ENCODE measurements around the gene SMIM12. TPM values are rescaled to one million over a fixed set of nuclear protein-coding genes. Genes with fewer than 3 reads are reported as not detected.

The SMIM12 gene
- total RNA-seq, 6 donors from 2014 or later = 6.3 to 46.6 (median 30.9) TPM

DNA sequence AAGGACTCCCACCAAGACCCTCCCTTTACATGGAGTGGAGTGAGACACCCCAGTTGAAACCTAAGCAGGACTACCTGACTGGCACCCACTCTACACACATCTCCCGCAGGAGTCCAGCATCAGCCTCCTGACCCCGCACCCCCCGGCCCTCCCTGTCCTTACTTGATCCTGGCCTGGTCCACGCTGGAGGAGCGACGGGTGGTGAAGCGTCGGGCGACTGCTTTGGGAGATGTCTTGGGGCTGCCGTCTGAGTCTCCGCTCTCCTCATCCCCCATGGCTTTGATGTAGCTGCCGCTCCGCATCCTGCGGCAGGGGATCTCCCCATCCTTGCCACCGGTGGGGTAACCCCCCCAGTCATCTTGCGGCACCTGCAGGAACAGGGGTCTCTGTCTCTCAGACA, 40.4 kb upstream of the SMIM12 start:
- Histone ChIP-seq H3K36me3 (no peaks in the 10 kb centered on the region), H3K27ac (no peak overlapping the region), H3K27me3 (no peaks in the 10 kb centered on the region), H3K9me3 (no peaks in the 10 kb centered on the region), H3K4me1 (no peaks in the 10 kb centered on the region), H3K4me3 (no peak overlapping the region)
- ATAC-seq (ENCODE audit: low FRiP score in 2 of 2) (no peak), DNase-seq (peak in 1 of 2 donors; percentile 63)
- WGBS, 2 donors = 91 to 93% methylated on average over 10 to 16 of the region's 16 CpGs
- TF ChIP-seq EP300 (IDR thresholded peaks at IDR 0.05) = no peak
- TF ChIP-seq, protein P1, sequence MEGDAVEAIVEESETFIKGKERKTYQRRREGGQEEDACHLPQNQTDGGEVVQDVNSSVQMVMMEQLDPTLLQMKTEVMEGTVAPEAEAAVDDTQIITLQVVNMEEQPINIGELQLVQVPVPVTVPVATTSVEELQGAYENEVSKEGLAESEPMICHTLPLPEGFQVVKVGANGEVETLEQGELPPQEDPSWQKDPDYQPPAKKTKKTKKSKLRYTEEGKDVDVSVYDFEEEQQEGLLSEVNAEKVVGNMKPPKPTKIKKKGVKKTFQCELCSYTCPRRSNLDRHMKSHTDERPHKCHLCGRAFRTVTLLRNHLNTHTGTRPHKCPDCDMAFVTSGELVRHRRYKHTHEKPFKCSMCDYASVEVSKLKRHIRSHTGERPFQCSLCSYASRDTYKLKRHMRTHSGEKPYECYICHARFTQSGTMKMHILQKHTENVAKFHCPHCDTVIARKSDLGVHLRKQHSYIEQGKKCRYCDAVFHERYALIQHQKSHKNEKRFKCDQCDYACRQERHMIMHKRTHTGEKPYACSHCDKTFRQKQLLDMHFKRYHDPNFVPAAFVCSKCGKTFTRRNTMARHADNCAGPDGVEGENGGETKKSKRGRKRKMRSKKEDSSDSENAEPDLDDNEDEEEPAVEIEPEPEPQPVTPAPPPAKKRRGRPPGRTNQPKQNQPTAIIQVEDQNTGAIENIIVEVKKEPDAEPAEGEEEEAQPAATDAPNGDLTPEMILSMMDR (IDR thresholded peaks at IDR 0.05) = no peak
- no peak for TF ChIP-seq POLR2A (IDR thresholded peaks at IDR 0.05)
- TF ChIP-seq POLR2AphosphoS5 (IDR thresholded peaks at IDR 0.05) = no peak

DNA sequence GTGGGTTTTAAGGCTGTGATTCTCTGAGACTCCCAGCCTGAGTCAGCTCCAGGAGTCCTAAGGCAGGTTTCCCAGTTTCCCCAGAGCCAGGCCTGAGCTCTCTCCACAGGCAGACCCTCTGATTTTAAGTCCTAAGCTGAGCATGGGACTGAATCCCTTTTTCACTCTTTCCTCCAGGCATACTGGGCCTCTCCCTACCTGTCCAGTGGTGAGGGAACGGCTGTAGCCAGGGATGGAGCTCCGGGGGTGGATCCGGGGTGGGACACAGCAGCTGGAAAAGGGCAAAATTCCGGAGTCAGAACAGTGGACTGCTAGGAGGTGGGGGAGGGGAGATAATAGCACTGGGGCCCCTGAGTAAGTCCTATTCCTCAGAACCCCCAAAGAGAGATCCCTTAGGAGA, 39.9 kb upstream of the SMIM12 start:
- no peak overlapping the region for H3K27ac ChIP-seq
- 90 to 91% methylated on average over 4 of the region's 4 CpGs for WGBS, 2 donors
- no peak overlapping the region for H3K4me3 ChIP-seq
- H3K27me3 ChIP-seq = no peaks in the 10 kb centered on the region
- TF ChIP-seq, protein P1 (IDR thresholded peaks at IDR 0.05) = no peak
- no peak for TF ChIP-seq POLR2A (IDR thresholded peaks at IDR 0.05)
- no peaks in the 10 kb centered on the region for H3K9me3 ChIP-seq
- no peaks in the 10 kb centered on the region for H3K36me3 ChIP-seq
- DNase-seq = no peak
- ATAC-seq (ENCODE audit: low FRiP score in 2 of 2) = no peak
- no peaks in the 10 kb centered on the region for H3K4me1 ChIP-seq

DNA sequence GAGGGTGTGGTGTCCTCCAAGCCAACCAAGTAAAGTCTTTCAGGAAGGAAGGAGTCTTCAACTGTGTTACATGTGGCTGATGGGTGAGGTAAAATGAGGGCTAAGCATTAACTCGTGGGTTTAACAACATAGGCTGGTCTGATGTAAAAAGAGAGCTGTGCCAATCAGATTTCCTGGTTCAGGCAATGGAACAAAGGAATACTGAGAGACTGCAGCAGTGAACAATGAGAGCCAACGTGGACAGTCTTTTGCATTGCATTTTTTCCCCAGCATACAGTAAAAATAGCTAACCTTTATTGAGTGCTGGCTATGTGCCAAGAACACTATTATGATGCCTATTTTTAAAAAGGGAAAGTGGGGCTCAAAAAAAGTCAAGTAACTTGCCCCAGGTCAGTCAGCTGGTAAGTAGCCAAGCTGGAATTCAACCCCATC, 38.8 kb upstream of the SMIM12 start:
- 14 to 21% methylated on average over 2 of the region's 2 CpGs for WGBS, 2 donors
- DNase-seq = no peak
- Histone ChIP-seq H3K27me3 (no peaks in the 10 kb centered on the region), H3K9me3 (no peaks in the 10 kb centered on the region), H3K27ac (no peak overlapping the region), H3K4me3 (no peak overlapping the region), H3K4me1 (no peaks in the 10 kb centered on the region), H3K36me3 (no peaks in the 10 kb centered on the region)
- ATAC-seq (ENCODE audit: low FRiP score in 2 of 2) = no peak
- TF ChIP-seq POLR2AphosphoS5 (IDR thresholded peaks at IDR 0.05) (no peak), EP300 (IDR thresholded peaks at IDR 0.05) (no peak), POLR2A (IDR thresholded peaks at IDR 0.05) (no peak)
- TF ChIP-seq, protein P1 (IDR thresholded peaks at IDR 0.05) = no peak

DNA sequence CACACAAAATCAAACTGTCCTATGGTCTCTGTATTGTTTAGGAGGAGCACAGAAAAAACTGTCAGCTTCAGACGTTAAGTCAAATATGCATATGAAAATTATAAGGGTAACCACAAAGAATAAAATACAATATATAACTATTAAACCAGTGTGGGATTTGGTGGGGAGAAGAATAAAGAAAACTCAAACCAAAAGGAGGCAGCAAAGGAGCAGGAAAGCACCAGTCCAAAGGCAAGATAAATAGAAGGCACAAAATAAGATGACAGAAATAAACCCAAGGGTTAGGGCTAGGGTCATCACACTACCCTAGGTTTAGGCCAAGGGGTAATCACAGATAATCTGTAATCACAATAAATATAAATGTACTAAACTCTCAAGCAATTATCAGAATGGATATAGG, 37.1 kb upstream of the SMIM12 start:
- no peaks in the 10 kb centered on the region for H3K4me1 ChIP-seq
- ATAC-seq (ENCODE audit: low FRiP score in 2 of 2) (no peak), DNase-seq (no peak)
- H3K36me3 ChIP-seq = no peaks in the 10 kb centered on the region
- no peak overlapping the region for H3K27ac ChIP-seq
- peaks cover 6 to 9% (median 6%) of the 10 kb centered on the region in 4 donors for H3K9me3 ChIP-seq
- WGBS, 2 donors = 67 to 69% methylated on average over 1 of the region's 1 CpG
- H3K4me3 ChIP-seq = no peak overlapping the region
- TF ChIP-seq POLR2A (IDR thresholded peaks at IDR 0.05) (no peak), EP300 (IDR thresholded peaks at IDR 0.05) (no peak), POLR2AphosphoS5 (IDR thresholded peaks at IDR 0.05) (no peak)
- TF ChIP-seq, protein P1 (IDR thresholded peaks at IDR 0.05) = no peak
- no peaks in the 10 kb centered on the region for H3K27me3 ChIP-seq

DNA sequence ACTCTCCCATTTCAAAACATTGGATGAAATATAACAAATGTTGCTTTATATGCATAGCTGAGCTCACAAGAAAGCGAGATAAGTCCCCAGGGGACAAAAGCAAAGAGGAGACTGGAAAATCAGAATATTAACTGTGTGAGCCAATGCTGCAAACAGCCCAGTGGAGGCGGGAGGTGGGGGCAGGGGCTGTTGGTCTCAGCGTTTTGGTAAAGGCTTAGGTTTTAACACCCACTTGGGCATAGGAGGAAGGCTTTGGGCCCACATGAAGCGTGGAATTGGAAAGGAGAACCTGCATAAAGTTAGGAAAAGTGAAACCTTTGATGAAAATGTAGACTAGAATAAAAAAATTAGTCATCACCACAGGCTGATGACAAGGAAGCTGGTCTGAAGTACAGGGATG, 30.2 kb upstream of the SMIM12 start:
- Histone ChIP-seq H3K4me1 (peaks cover 9 to 15% (median 10%) of the 10 kb centered on the region in 4 donors), H3K36me3 (no peaks in the 10 kb centered on the region), H3K27ac (no peak overlapping the region), H3K27me3 (peaks cover 0 to 17% (median 8%) of the 10 kb centered on the region in 4 donors), H3K4me3 (no peak overlapping the region), H3K9me3 (peaks cover 6 to 9% (median 6%) of the 10 kb centered on the region in 4 donors)
- WGBS, 2 donors = 59% methylated on average over 4 of the region's 4 CpGs
- DNase-seq (no peak), ATAC-seq (ENCODE audit: low FRiP score in 2 of 2) (no peak)
- no peak for TF ChIP-seq POLR2AphosphoS5 (IDR thresholded peaks at IDR 0.05)
- TF ChIP-seq EP300 (IDR thresholded peaks at IDR 0.05) = no peak
- TF ChIP-seq, protein P1 (IDR thresholded peaks at IDR 0.05) = no peak
- no peak for TF ChIP-seq POLR2A (IDR thresholded peaks at IDR 0.05)
